A673 (cell line): Measurements from ENCODE around the gene TRERF1. TPM values are rescaled to one million over a fixed set of nuclear protein-coding genes. Genes with fewer than 3 reads are reported as not detected.

Source experiments
- BruUV-seq: library from RNA; stranded (reverse); fragments of 400-500 nt; replicated peaks from 2 replicates; lab custom pipeline; 2021; lab: Mats Ljungman, UMichigan
- CTCF ChIA-PET: fragments of 300-600 bp; sonication (Branson Sonifier 250); formaldehyde crosslinking; loops from one replicate; lab custom pipeline; 2022; ENCODE audit warnings: antibody characterized with exemption; lab: Charles Lee
- POLR2A ChIA-PET: fragments of 300-600 bp; sonication (Branson Sonifier 250); formaldehyde crosslinking; loops from one replicate; lab custom pipeline; 2022; ENCODE audit warnings: antibody characterized with exemption; ENCODE audit not compliant: low non-redundant PET; lab: Charles Lee
- DNase-seq: peaks from one replicate; pipeline ENCODE4 v3.0.0-alpha.2; 2015; ENCODE audit warnings: low spot score
- H3K27ac ChIP-seq: fragments of 200-600 bp; sonication (generic); 2 replicates; pipeline ENCODE4 v1.5.1; 2016; ENCODE audit warnings: mixed run types, low read depth, mild to moderate bottlenecking, mixed read lengths, antibody characterized with exemption, low read length; ENCODE audit not compliant: poor library complexity, severe bottlenecking
- H3K27me3 ChIP-seq: fragments of 200-600 bp; sonication (generic); replicated peaks from 2 replicates; pipeline ENCODE4 v1.6.1; 2017; ENCODE audit warnings: mixed run types, low read depth, mild to moderate bottlenecking, mixed read lengths, antibody characterized with exemption, low read length; ENCODE audit not compliant: insufficient read depth, poor library complexity
- H3K36me3 ChIP-seq: fragments of 200-600 bp; sonication (generic); 2 replicates; pipeline ENCODE4 v1.6.1; 2016; ENCODE audit warnings: mixed run types, mild to moderate bottlenecking, mixed read lengths, antibody characterized with exemption, low read length; ENCODE audit not compliant: insufficient read depth, poor library complexity, severe bottlenecking
- H3K4me1 ChIP-seq: fragments of 200-600 bp; sonication (generic); 2 replicates; pipeline ENCODE4 v1.6.1; 2017; ENCODE audit warnings: mixed run types, mild to moderate bottlenecking, mixed read lengths, antibody characterized with exemption, low read length; ENCODE audit not compliant: insufficient read depth, poor library complexity, severe bottlenecking
- H3K4me3 ChIP-seq: fragments of 200-600 bp; sonication (generic); 2 replicates; pipeline ENCODE4 v1.5.1; 2016; ENCODE audit warnings: low read depth, mixed run types, mild to moderate bottlenecking, mixed read lengths, low read length; ENCODE audit not compliant: poor library complexity, severe bottlenecking
- H3K9me3 ChIP-seq: fragments of 200-600 bp; sonication (generic); 2 replicates; pipeline ENCODE4 v1.6.1; 2016; ENCODE audit warnings: mixed run types, low read depth, mild to moderate bottlenecking, mixed read lengths, antibody characterized with exemption, low read length; ENCODE audit not compliant: poor library complexity, severe bottlenecking
- EZH2 ChIP-seq: fragments of 200-600 bp; sonication (generic); IDR thresholded peaks from 2 replicates; pipeline ENCODE4 v1.6.1; 2017; ENCODE audit warnings: borderline replicate concordance, low read depth, mild to moderate bottlenecking, mixed read lengths, antibody characterized with exemption, low read length; ENCODE audit not compliant: poor library complexity, severe bottlenecking
- intact Hi-C: fragments of 100-400 bp; cut with micrococcal nuclease; formaldehyde crosslinking; loops from one replicate; pipeline ENCODE4 v1.10.0; 2022; ENCODE audit not compliant: unreplicated experiment
- total RNA-seq: library from RNA; stranded (reverse); gene quantifications from 2 replicates; pipeline ENCODE4 v1.2.3, GENCODE V29; 2021
- TF ChIP-seq, protein P1 (sequence below): fragments of 300-800, 200-600 bp; sonication (generic); conservative IDR thresholded peaks from 2 replicates; pipeline ENCODE4 v1.5.1; 2017; ENCODE audit warnings: low read depth, mild to moderate bottlenecking, antibody characterized with exemption, low read length, moderate library complexity, mixed read lengths

TRERF1 gene
- total RNA-seq, 1 experiment from 2014 or later, result 9.5 TPM

DNA sequence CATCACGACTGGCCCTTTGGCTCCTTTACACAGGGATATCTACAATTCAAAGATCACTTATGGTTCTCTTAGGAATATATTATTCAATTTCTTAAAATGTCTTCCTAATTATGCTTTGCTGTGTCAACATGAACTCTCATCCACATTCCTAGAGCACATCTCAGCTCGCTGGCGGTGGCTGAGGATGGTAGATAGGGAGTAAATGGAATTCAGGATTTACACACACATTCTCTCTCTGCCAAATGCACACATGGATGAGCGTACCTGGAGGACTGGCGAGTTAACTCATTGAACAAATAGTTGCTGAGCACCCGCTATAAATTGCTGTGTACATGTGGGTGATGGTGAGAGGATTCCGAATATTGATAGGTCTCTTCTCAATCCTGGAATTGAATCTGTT is 229.3 kb downstream of the TRERF1 start:
- intact Hi-C loops, result no loop called here
- ChIA-PET CTCF (no interaction called here), POLR2A (no interaction called here)

DNA sequence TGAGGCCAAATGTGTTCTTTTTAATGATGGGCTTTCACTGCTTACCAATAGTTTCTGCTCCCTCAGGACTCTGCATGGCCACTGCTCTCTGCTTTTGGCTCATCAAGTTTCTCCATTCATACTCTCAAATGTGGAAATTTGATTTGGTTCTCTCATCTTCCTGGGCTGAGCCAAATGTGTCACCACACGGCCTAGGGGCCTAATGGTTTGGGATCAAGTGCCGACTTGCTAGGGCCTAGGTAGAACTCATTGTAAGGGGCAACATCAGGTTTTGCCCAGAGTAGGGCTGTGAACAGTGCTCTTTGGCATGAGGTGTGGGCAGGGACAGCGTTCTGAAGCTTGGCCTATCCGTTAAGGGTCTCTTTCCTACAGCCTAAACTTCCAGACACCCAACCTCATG is 230.2 kb downstream of the TRERF1 start:
- Histone ChIP-seq H3K27me3 (no peaks in the 10 kb centered on the region), H3K4me1 (peaks cover 11% of the 10 kb centered on the region), H3K27ac (no peak overlapping the region), H3K36me3 (no peaks in the 10 kb centered on the region), H3K9me3 (no peaks in the 10 kb centered on the region), H3K4me3 (no peak overlapping the region)
- no peak for DNase-seq
- POLR2A ChIA-PET, result no interaction called here
- intact Hi-C loops, result no loop called here
- BruUV-seq, result no TSS peak
- CTCF ChIA-PET, result no interaction called here
- TF ChIP-seq, protein P1, sequence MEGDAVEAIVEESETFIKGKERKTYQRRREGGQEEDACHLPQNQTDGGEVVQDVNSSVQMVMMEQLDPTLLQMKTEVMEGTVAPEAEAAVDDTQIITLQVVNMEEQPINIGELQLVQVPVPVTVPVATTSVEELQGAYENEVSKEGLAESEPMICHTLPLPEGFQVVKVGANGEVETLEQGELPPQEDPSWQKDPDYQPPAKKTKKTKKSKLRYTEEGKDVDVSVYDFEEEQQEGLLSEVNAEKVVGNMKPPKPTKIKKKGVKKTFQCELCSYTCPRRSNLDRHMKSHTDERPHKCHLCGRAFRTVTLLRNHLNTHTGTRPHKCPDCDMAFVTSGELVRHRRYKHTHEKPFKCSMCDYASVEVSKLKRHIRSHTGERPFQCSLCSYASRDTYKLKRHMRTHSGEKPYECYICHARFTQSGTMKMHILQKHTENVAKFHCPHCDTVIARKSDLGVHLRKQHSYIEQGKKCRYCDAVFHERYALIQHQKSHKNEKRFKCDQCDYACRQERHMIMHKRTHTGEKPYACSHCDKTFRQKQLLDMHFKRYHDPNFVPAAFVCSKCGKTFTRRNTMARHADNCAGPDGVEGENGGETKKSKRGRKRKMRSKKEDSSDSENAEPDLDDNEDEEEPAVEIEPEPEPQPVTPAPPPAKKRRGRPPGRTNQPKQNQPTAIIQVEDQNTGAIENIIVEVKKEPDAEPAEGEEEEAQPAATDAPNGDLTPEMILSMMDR, result no peak
- TF ChIP-seq EZH2, result no peak

More for the DNA sequence above, 229.3 kb downstream of the TRERF1 start:
- TF ChIP-seq EZH2, result no peak
- TF ChIP-seq, protein P1, result no peak
- no TSS peak for BruUV-seq
- no peaks in the 10 kb centered on the region for H3K9me3 ChIP-seq
- H3K27me3 ChIP-seq, result no peaks in the 10 kb centered on the region
- no peak overlapping the region for H3K27ac ChIP-seq
- H3K4me3 ChIP-seq, result no peak overlapping the region
- H3K36me3 ChIP-seq, result no peaks in the 10 kb centered on the region
- H3K4me1 ChIP-seq, result peaks cover 4% of the 10 kb centered on the region
- DNase-seq, result no peak

DNA sequence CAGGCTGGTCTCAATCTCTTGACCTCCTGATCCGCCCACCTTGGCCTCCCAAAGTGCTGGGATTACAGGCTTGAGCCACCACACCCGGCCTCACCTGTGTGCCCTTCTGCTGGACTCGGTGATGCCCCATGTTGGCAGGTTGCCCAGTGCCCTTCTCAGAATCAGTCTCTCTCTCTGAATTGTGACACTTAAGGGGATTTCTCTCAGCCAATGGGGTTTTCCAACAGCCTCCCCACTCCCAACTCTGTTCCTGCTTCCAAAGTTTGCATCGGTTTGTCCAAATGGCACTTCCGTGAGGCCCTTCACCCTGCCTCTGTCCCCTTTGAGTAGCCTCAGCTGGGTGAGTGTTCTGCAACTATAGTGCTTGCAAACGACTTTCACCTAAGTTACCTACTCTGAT is 230.9 kb downstream of the TRERF1 start:
- BruUV-seq, result no TSS peak
- no peak for TF ChIP-seq EZH2
- TF ChIP-seq, protein P1, result no peak
- ChIA-PET CTCF (no interaction called here), POLR2A (no interaction called here)
- H3K4me3 ChIP-seq, result no peak overlapping the region
- H3K9me3 ChIP-seq, result no peaks in the 10 kb centered on the region
- H3K27me3 ChIP-seq, result no peaks in the 10 kb centered on the region
- intact Hi-C loops, result no loop called here
- H3K4me1 ChIP-seq, result peaks cover 13% of the 10 kb centered on the region
- no peak for DNase-seq
- no peaks in the 10 kb centered on the region for H3K36me3 ChIP-seq
- H3K27ac ChIP-seq, result no peak overlapping the region
